SKM-1 treated with dmso at 0.1 percent for 144 hours (cell line): Measurements from ENCODE around the gene CTAGE15.
"Not testable (repeated sequence)": the region's sequence is repeated elsewhere in the genome, so short reads cannot be mapped to it uniquely, and the experiment has no call there.

Experiments
- DNase-seq: peaks from one replicate; lab custom pipeline; 2025; ENCODE audit not compliant: unreplicated experiment; lab: John Stamatoyannopoulos, UW

CTAGE15 gene

GRCh38 chr7:143571501-143571900 lies at the start of gene CTAGE15:
CTAGE15 (plus strand) TSS chr7:143571801; CDS start chr7:143571818, 17 bp downstream.
- not testable (repeated sequence) for DNase-seq

- DNase-seq: not testable (repeated sequence)
These were observed 49.2 kb upstream of the CTAGE15 start for GRCh38 chr7:143522309-143522916.

GRCh38 chr7:143531169-143531926 lies 40.3 kb upstream of the CTAGE15 start:
- not testable (repeated sequence) for DNase-seq

- not testable (repeated sequence) for DNase-seq
These were observed 39.7 kb upstream of the CTAGE15 start for GRCh38 chr7:143531932-143532331.

GRCh38 chr7:143533213-143533839 lies 38.3 kb upstream of the CTAGE15 start:
- not testable (repeated sequence) for DNase-seq

- not testable (repeated sequence) for DNase-seq
These were observed 35.2 kb upstream of the CTAGE15 start for GRCh38 chr7:143536443-143536842.

GRCh38 chr7:143543288-143544038 lies 28.1 kb upstream of the CTAGE15 start:
- DNase-seq: not testable (repeated sequence)

GRCh38 chr7:143555968-143556367 lies 15.6 kb upstream of the CTAGE15 start:
- not testable (repeated sequence) for DNase-seq

GRCh38 chr7:143563306-143563705 lies 8.3 kb upstream of the CTAGE15 start:
- not testable (repeated sequence) for DNase-seq

GRCh38 chr7:143566001-143566400 lies 5.6 kb upstream of the CTAGE15 start:
- not testable (repeated sequence) for DNase-seq

- not testable (repeated sequence) for DNase-seq
These were observed 16.6 kb downstream of the CTAGE15 start for GRCh38 chr7:143588183-143588582.

GRCh38 chr7:143589897-143590296 lies 18.3 kb downstream of the CTAGE15 start:
- not testable (repeated sequence) for DNase-seq

- not testable (repeated sequence) for DNase-seq
These were observed 26.5 kb downstream of the CTAGE15 start for GRCh38 chr7:143598086-143598485.

GRCh38 chr7:143603549-143603948 lies 31.9 kb downstream of the CTAGE15 start:
- not testable (repeated sequence) for DNase-seq

GRCh38 chr7:143606088-143606487 lies 34.5 kb downstream of the CTAGE15 start:
- not testable (repeated sequence) for DNase-seq

- DNase-seq: not testable (repeated sequence)
These were observed 43.9 kb downstream of the CTAGE15 start for GRCh38 chr7:143615545-143615944.

- not testable (repeated sequence) for DNase-seq
These were observed 45.6 kb downstream of the CTAGE15 start for GRCh38 chr7:143617204-143617603.

- not testable (repeated sequence) for DNase-seq
These were observed 48.5 kb downstream of the CTAGE15 start for GRCh38 chr7:143620058-143620457.

- not testable (repeated sequence) for DNase-seq
These were observed 49.0 kb downstream of the CTAGE15 start, which contains the start of gene TCAF2 for GRCh38 chr7:143620646-143621045. TCAF2 (plus strand) TSS chr7:143620974.

- not testable (repeated sequence) for DNase-seq
These were observed 49.6 kb downstream of the CTAGE15 start for GRCh38 chr7:143621175-143621574.

GRCh38 chr7:143622130-143622529 lies 50.5 kb downstream of the CTAGE15 start:
- DNase-seq: not testable (repeated sequence)
